NCI-H2196 (cell line): ENCODE data around the gene SNF8.

Experiments used
- DNase-seq: peaks from one replicate; lab custom pipeline; 2025; ENCODE audit not compliant: unreplicated experiment; lab: John Stamatoyannopoulos, UW

SNF8 gene

GRCh38 chr17:48892940-48893645 is 51.5 kb downstream of the SNF8 start:
- no peak for DNase-seq

GRCh38 chr17:48890086-48890485 is 54.6 kb downstream of the SNF8 start:
- no peak for DNase-seq

- DNase-seq, result no peak
Observed at GRCh38 chr17:48883171-48883570, 61.5 kb downstream of the SNF8 start.

- DNase-seq, result no peak
Observed at GRCh38 chr17:48882272-48882671, 62.4 kb downstream of the SNF8 start.
